Measurements from ENCODE around the gene UBA6.

The UBA6 gene

DNA sequence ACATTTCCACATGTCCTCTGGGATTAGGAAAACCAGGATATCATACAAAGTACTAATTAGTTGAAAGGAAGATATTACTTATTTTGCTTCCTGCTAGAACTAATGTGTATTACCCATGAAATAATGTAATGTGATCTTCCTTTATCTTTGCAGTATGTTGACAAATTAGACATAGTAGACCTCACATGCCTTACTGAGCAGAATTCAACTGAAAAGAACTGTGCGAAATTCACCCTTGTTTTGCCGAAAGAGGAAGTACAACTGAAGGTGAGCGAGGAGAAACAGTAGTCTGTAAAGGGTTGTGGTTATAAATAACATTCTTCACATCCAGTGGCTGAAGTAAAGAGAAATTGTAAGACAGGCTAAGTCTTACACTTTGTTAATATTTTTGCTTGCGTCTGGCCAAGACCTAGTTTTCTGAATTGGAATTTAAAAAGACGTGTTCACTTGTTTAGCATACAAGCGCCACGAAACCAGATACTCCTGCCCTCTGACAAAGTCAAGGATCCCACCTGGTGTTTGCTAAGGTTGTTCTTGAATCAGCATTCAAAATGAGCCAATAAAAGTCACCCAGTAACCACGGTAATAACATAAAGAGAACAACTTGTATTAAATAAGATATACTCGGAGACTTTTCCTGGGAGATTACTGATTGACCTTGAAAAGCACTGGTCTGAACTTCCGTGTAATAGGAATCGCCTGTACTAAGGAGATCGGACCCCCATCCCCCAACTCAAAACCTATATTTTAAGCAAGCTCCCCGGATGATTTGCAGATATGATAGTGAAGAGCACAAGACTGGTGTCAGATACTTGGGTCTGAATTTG, 125.5 kb downstream of the UBA6 start:
- DNase-seq: peak; percentile 47

DNA sequence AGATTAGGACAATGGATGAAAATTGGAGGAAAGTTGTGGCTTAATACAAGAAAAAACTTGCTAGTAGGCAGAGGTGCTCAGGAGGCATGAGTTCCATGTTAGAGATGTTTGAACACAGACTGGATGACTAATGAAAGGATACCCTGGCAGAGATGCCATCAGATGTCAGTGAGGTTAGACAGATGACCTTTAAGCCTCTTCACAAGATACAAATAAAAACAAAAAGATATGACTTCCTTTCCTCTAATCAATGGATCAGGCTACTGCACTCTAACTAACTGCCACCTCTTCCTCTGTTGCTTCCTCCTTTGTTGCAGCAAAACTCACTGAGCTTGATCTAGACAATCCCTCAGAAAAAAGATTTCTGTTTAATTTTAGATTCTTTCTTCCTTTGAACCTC, 127.8 kb downstream of the UBA6 start:
- no peak for DNase-seq

DNA sequence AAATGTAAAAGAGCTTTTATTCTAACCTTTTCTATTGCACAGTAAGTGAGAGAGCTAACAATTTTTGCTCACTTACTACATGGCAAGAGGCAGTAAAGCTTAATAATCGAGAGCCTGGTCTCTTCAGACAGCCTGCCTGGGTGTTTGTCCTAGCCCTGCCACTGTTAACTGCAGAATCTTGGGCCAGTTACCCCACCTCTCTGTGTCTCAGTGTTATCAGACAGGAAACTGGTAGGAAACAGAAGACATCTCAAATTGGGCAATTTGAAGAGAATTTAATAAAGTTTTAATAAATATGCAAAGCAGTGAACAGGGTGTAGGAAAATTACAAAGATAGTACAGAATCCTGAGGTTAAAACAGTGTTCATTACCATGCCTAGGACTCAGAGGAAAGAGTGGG, 129.0 kb downstream of the UBA6 start:
- no peak for DNase-seq

DNA sequence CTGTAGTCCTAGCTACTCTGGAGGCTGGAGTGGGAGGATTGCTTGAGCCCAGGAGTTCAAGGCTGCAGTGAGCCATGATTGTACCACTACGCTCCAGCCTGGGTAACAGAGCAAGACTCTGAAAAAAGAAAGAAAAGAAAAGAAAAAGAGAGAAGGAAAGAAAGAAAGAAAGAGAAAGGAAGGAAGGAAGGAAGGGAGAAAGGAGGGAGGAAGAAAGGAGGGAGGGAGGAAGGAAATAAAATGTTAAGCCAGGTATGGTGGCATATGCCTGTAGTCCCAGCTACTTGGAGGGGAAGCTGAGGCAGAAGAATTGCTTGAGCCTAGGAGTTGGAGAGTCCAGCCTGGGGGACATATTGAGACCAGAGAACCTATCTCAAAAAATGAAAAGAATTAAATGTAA, 130.4 kb downstream of the UBA6 start:
- no peak for DNase-seq

DNA sequence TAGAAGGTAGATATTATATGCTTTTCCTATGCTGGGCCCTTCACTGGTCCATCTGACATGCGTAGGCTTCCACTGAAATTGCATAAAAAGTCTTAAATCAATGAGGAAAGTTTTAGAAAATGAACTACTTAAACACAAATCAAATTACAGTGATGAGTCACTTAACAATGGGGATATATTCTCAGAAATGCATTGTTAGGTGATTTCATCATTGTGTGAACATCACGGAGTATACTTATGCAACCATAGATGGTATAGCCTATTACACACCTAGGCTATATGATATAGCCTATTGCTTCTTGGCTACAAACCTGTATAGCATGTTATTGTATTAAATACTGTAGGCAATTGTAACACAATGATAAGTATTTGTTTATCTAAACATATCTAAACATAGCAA, 132.1 kb downstream of the UBA6 start:
- no peak for DNase-seq

DNA sequence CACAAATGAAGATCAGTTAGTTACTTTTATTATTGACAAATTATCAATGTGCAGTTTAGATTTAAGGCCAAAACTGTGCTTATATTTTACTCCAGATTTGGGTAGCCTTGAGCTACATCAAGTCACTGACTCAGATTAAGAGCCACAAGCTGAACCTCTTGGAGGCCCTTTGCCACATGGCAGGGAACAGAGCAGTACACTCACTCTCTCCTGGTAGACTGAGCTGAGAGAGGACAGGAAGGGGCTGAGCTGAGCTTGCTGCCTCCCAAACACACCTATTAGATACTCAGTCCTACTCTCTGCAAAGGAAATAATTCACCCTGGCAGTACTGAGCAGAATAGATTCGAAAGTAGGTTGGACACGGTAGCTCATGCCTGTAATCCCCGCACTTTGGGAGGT, 134.6 kb downstream of the UBA6 start:
- no peak for DNase-seq

DNA sequence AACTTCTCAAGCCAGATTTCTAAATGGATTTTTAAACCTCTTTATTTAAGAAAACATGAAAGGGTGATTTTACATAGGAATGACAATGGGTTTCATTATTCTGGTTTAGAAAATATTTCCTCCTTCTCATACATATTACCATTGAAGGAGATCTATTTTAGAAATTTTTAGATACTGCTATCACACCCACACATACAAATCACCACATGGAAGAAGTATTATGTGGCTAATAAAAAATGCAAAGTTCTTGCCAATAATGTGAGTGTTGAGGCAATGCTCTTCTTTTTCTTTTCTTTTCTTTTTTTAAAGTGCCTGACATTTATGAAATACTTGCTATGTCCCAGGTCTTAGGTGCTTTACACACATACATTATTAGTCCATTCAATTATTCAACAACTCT, 135.7 kb downstream of the UBA6 start:
- no peak for DNase-seq

Data from GDM1 (cell line).